ENCODE data around the gene ALS2CL. TPM values are rescaled to one million over a fixed set of nuclear protein-coding genes. Genes with fewer than 3 reads are reported as not detected.

The ALS2CL gene
- total RNA-seq, 1 experiment from 2014 or later, result 4.9 TPM

DNA sequence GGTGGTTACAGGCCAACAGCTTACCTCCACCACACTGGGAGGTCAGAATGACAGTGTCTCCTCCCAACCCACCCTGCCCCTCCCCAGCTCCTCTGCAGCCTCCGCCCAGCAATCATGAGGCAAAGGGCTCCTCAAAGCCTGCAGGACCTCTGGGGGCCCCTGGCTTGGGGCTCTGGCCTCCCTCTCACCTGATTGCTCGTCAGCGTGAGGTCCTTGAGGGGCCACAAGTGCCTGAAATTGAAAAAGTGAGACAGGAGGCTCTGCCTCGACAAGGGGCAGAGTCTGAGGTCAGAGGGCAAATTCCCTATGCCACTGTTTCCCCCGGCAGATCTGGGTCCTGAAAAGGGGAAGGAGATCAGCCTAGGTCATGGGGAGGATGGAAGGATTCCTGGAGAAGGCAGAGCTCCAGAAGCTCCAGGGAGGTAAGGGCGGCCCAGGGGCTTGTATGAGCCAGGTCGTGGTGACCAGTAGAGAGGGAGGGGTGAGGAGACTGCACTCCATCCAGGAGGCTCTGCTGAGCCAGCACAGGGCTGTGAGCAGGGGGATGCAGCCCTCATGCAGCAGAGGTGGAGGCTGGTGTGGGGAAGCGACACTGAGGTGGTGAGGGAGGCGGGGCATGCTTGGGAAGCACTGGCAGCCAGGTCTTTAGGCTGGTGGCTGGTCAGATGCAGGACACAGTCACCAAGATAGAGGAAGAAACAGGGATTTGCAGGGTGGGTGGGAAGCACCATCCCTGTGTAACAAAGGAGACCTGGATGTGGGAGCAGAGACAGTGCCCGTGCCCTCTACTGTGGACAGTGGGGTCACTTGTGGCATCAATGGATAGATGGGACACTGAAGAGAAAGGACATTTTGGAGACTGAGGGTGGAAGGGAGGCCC lies 20.1 kb downstream of the ALS2CL start:
- no peaks in the 10 kb centered on the region for H3K23me2 ChIP-seq (ENCODE audit: insufficient read length, low read depth, low read length, poor library complexity, severe bottlenecking)
- H3K4me2 ChIP-seq (ENCODE audit: insufficient read depth, insufficient read length, low read length), result no peak overlapping the region
- no peak overlapping the region for H2BK12ac ChIP-seq (ENCODE audit: insufficient read length, low read depth, low read length)
- H4K8ac ChIP-seq (replicated peaks; ENCODE audit: insufficient read length, low read depth, low read length), result no peak overlapping the region
- H2BK20ac ChIP-seq (ENCODE audit: low read depth, low read length, poor library complexity, severe bottlenecking), result no peak overlapping the region
- no peak overlapping the region for H2AK5ac ChIP-seq (ENCODE audit: insufficient read length, low read length)
- H2BK5ac ChIP-seq (ENCODE audit: insufficient read length, low read length), result no peak overlapping the region
- no peak for DNase-seq
- no peak overlapping the region for H3K4ac ChIP-seq (ENCODE audit: low read depth, low read length)
- Mint-ChIP-seq H3K4me3 (no peak overlapping the region), H3K36me3 (ENCODE audit: insufficient read depth in 1 of 3, low read depth in 3 of 3) (peaks cover 0 to 8% (median 0%) of the 10 kb centered on the region in 3 experiments; a peak in 2 of 7 replicates), H3K4me1 (peaks cover 3 to 11% of the 10 kb centered on the region in 2 experiments), H3K9me3 (no peaks in the 10 kb centered on the region), H3K27ac (peak overlapping the region in 2 of 3 experiments; percentile 28 to 70; a peak in 1 of 7 replicates), H3K27me3 (ENCODE audit: low read depth) (no peaks in the 10 kb centered on the region; the same call in none of the 2 replicates)
- no peaks in the 10 kb centered on the region for H3K4me1 ChIP-seq (ENCODE audit: insufficient read depth, low read length)
- no peak overlapping the region for H3K14ac ChIP-seq (ENCODE audit: insufficient read depth, low read length)
- H3K56ac ChIP-seq (ENCODE audit: insufficient read length, low read depth, low read length), result no peak overlapping the region
- H3K9me3 ChIP-seq (ENCODE audit: control insufficient read depth, low read depth, low read length), result no peaks in the 10 kb centered on the region
- H2BK15ac ChIP-seq (ENCODE audit: low read depth, low read length), result no peak overlapping the region
- H4K20me1 ChIP-seq (ENCODE audit: control insufficient read depth, insufficient read depth, insufficient read length), result no peaks in the 10 kb centered on the region
- no peak overlapping the region for H3K18ac ChIP-seq (ENCODE audit: insufficient read length, low read depth, low read length)
- H3K79me2 ChIP-seq (ENCODE audit: insufficient read depth, low read length), result no peaks in the 10 kb centered on the region
- no peak overlapping the region for H2BK120ac ChIP-seq (ENCODE audit: low read depth, low read length, poor library complexity, severe bottlenecking)
- H3K23ac ChIP-seq (ENCODE audit: insufficient read length, low read depth, low read length), result no peak overlapping the region
- no peak for TF ChIP-seq CTCF (conservative IDR thresholded peaks at IDR 0.05)
- H3K9ac ChIP-seq (ENCODE audit: extremely low read depth, insufficient read length, low read length), result no peak overlapping the region
- no peaks in the 10 kb centered on the region for H3K27me3 ChIP-seq (ENCODE audit: insufficient read depth, low read length)
- no peak overlapping the region for H2AFZ ChIP-seq (ENCODE audit: low read length)
- no peak overlapping the region for H4K5ac ChIP-seq (ENCODE audit: insufficient read length, low read depth, low read length)
- no peak overlapping the region for H3K27ac ChIP-seq (ENCODE audit: insufficient read length, low read depth, low read length)
- WGBS (ENCODE audit: extremely low coverage, insufficient read length, low lambda C conversion rate), result no CpG with 5 or more reads among the region's 10 CpGs
- H3K79me1 ChIP-seq (ENCODE audit: insufficient read depth, low read depth, low read length, poor library complexity, severe bottlenecking), result no peaks in the 10 kb centered on the region
- no peak overlapping the region for H3T11ph ChIP-seq (ENCODE audit: low read length)
- no peak overlapping the region for H4K91ac ChIP-seq (ENCODE audit: insufficient read length, low read depth, low read length)
